Lower leg skin (tissue), 3 donors: Measurements from ENCODE around the gene ZNHIT6.

Source experiments
- CTCF ChIP-seq, 3 donors: fragments of 450-650 bp; IDR thresholded peaks; one replicate each; pipeline ENCODE4 v1.5.1; 2016; ENCODE audit warnings: antibody characterized with exemption in 3 of 3, mild to moderate bottlenecking in 3 of 3, moderate library complexity in 2 of 3
- POLR2A ChIP-seq, 2 donors: fragments of 450-650 bp; IDR thresholded peaks; one replicate each; pipeline ENCODE4 v1.6.1; 2016 to 2017; ENCODE audit warnings: antibody characterized with exemption in 2 of 2, mild to moderate bottlenecking in 1 of 2, moderate library complexity in 1 of 2

GRCh38 chr1:85734931-85735330 lies 26.7 kb upstream of the ZNHIT6 start:
- TF ChIP-seq CTCF (IDR thresholded peaks at IDR 0.05) = no peak
- no peak for TF ChIP-seq POLR2A (IDR thresholded peaks at IDR 0.05)
